Measurements from ENCODE around the gene COL5A2.

- TF ChIP-seq CTCF (IDR thresholded peaks at IDR 0.05; ENCODE audit: poor library complexity, severe bottlenecking): no peak
- TF ChIP-seq RAD21 (conservative IDR thresholded peaks at IDR 0.05): no peak
- no peak for TF ChIP-seq MXI1 (conservative IDR thresholded peaks at IDR 0.05; ENCODE audit: poor library complexity, severe bottlenecking)
Measured at GRCh38 chr2:189210250-189211087, 30.9 kb upstream of the COL5A2 start.
